A673 (cell line): Measurements from ENCODE around the gene PPP2R5E. TPM values are rescaled to one million over a fixed set of nuclear protein-coding genes. Genes with fewer than 3 reads are reported as not detected.

ENCODE experiments used
- BruUV-seq: library from RNA; stranded (reverse); fragments of 400-500 nt; replicated peaks from 2 replicates; lab custom pipeline; 2021; lab: Mats Ljungman, UMichigan
- CTCF ChIA-PET: fragments of 300-600 bp; sonication (Branson Sonifier 250); formaldehyde crosslinking; loops from one replicate; lab custom pipeline; 2022; ENCODE audit warnings: antibody characterized with exemption; lab: Charles Lee
- POLR2A ChIA-PET: fragments of 300-600 bp; sonication (Branson Sonifier 250); formaldehyde crosslinking; loops from one replicate; lab custom pipeline; 2022; ENCODE audit warnings: antibody characterized with exemption; ENCODE audit not compliant: low non-redundant PET; lab: Charles Lee
- DNase-seq: peaks from one replicate; pipeline ENCODE4 v3.0.0-alpha.2; 2015; ENCODE audit warnings: low spot score
- H3K27ac ChIP-seq: fragments of 200-600 bp; sonication (generic); 2 replicates; pipeline ENCODE4 v1.5.1; 2016; ENCODE audit warnings: mixed run types, low read depth, mild to moderate bottlenecking, mixed read lengths, antibody characterized with exemption, low read length; ENCODE audit not compliant: poor library complexity, severe bottlenecking
- H3K27me3 ChIP-seq: fragments of 200-600 bp; sonication (generic); replicated peaks from 2 replicates; pipeline ENCODE4 v1.6.1; 2017; ENCODE audit warnings: mixed run types, low read depth, mild to moderate bottlenecking, mixed read lengths, antibody characterized with exemption, low read length; ENCODE audit not compliant: insufficient read depth, poor library complexity
- H3K36me3 ChIP-seq: fragments of 200-600 bp; sonication (generic); 2 replicates; pipeline ENCODE4 v1.6.1; 2016; ENCODE audit warnings: mixed run types, mild to moderate bottlenecking, mixed read lengths, antibody characterized with exemption, low read length; ENCODE audit not compliant: insufficient read depth, poor library complexity, severe bottlenecking
- H3K4me1 ChIP-seq: fragments of 200-600 bp; sonication (generic); 2 replicates; pipeline ENCODE4 v1.6.1; 2017; ENCODE audit warnings: mixed run types, mild to moderate bottlenecking, mixed read lengths, antibody characterized with exemption, low read length; ENCODE audit not compliant: insufficient read depth, poor library complexity, severe bottlenecking
- H3K4me3 ChIP-seq: fragments of 200-600 bp; sonication (generic); 2 replicates; pipeline ENCODE4 v1.5.1; 2016; ENCODE audit warnings: low read depth, mixed run types, mild to moderate bottlenecking, mixed read lengths, low read length; ENCODE audit not compliant: poor library complexity, severe bottlenecking
- H3K9me3 ChIP-seq: fragments of 200-600 bp; sonication (generic); 2 replicates; pipeline ENCODE4 v1.6.1; 2016; ENCODE audit warnings: mixed run types, low read depth, mild to moderate bottlenecking, mixed read lengths, antibody characterized with exemption, low read length; ENCODE audit not compliant: poor library complexity, severe bottlenecking
- EZH2 ChIP-seq: fragments of 200-600 bp; sonication (generic); IDR thresholded peaks from 2 replicates; pipeline ENCODE4 v1.6.1; 2017; ENCODE audit warnings: borderline replicate concordance, low read depth, mild to moderate bottlenecking, mixed read lengths, antibody characterized with exemption, low read length; ENCODE audit not compliant: poor library complexity, severe bottlenecking
- intact Hi-C: fragments of 100-400 bp; cut with micrococcal nuclease; formaldehyde crosslinking; loops from one replicate; pipeline ENCODE4 v1.10.0; 2022; ENCODE audit not compliant: unreplicated experiment
- total RNA-seq: library from RNA; stranded (reverse); gene quantifications from 2 replicates; pipeline ENCODE4 v1.2.3, GENCODE V29; 2021
- TF ChIP-seq, protein P1 (sequence below): fragments of 300-800, 200-600 bp; sonication (generic); conservative IDR thresholded peaks from 2 replicates; pipeline ENCODE4 v1.5.1; 2017; ENCODE audit warnings: low read depth, mild to moderate bottlenecking, antibody characterized with exemption, low read length, moderate library complexity, mixed read lengths

PPP2R5E gene
- total RNA-seq, 1 experiment from 2014 or later: 66.0 TPM

DNA sequence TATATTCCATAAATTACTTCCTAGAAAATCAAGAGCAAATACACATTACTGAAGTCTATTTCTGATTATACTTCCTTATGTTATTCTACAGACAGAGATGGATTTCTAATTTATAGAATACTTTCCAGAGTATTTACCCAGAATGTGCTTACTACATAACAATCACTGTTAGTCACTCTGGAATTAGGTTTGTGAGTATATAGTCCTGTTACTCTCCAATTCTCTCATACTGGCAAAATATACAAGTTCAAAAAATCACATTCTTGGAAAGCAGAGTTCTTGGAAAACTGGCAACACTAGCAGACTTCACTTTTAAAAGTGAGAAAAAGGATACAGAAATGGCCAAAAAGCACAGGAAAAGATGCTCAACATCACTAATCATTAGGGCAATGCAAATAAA, 7.3 kb downstream of the PPP2R5E start:
- Histone ChIP-seq H3K27ac (no peak overlapping the region), H3K36me3 (peaks cover 38% of the 10 kb centered on the region), H3K4me3 (no peak overlapping the region), H3K9me3 (no peaks in the 10 kb centered on the region), H3K4me1 (no peaks in the 10 kb centered on the region), H3K27me3 (no peaks in the 10 kb centered on the region)
- TF ChIP-seq, protein P1, sequence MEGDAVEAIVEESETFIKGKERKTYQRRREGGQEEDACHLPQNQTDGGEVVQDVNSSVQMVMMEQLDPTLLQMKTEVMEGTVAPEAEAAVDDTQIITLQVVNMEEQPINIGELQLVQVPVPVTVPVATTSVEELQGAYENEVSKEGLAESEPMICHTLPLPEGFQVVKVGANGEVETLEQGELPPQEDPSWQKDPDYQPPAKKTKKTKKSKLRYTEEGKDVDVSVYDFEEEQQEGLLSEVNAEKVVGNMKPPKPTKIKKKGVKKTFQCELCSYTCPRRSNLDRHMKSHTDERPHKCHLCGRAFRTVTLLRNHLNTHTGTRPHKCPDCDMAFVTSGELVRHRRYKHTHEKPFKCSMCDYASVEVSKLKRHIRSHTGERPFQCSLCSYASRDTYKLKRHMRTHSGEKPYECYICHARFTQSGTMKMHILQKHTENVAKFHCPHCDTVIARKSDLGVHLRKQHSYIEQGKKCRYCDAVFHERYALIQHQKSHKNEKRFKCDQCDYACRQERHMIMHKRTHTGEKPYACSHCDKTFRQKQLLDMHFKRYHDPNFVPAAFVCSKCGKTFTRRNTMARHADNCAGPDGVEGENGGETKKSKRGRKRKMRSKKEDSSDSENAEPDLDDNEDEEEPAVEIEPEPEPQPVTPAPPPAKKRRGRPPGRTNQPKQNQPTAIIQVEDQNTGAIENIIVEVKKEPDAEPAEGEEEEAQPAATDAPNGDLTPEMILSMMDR: no peak
- TF ChIP-seq EZH2: no peak
- intact Hi-C loops: no loop called here
- ChIA-PET CTCF (no interaction called here), POLR2A (no interaction called here)
- no TSS peak for BruUV-seq
- DNase-seq: no peak

DNA sequence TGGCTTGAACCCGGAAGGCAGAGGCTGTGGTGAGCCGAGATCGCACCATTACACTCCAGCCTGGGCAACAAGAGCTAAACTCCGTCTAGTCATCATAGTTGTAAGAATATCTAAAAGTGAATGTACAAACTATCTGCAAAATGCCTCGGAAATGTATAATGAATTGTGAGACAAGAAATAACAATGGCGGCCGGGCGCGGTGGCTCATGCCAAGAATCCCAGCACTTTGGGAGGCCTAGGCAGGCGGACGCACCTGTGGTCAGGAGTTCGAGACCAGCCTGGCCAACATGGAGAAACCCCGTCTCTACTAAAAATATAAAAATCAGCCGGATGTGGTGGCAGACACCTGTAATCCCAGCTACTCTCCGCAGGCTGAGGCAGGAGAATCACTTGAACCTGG, 9.7 kb downstream of the PPP2R5E start:
- H3K27me3 ChIP-seq: no peaks in the 10 kb centered on the region

GRCh38 chr14:63524537-63525155, 18.5 kb downstream of the PPP2R5E start:
- no peak for DNase-seq
- TF ChIP-seq, protein P1: no peak
- no peak for TF ChIP-seq EZH2
- no TSS peak for BruUV-seq
- H3K27ac ChIP-seq: no peak overlapping the region
- peaks cover 5% of the 10 kb centered on the region for H3K36me3 ChIP-seq
- CTCF ChIA-PET: interaction anchor here (0.5 kb wide), 1 partner anchor 1357 kb away, joined by 3 read pairs; no protein-coding TSS in a partner anchor
- peaks cover 11% of the 10 kb centered on the region for H3K4me1 ChIP-seq
- H3K9me3 ChIP-seq: no peaks in the 10 kb centered on the region
- no peak overlapping the region for H3K4me3 ChIP-seq
- no peaks in the 10 kb centered on the region for H3K27me3 ChIP-seq
- POLR2A ChIA-PET: no interaction called here
- intact Hi-C loops: no loop called here

More for the DNA sequence above, 9.7 kb downstream of the PPP2R5E start:
- no peak for TF ChIP-seq EZH2
- TF ChIP-seq, protein P1: no peak
- Histone ChIP-seq H3K27ac (no peak overlapping the region), H3K4me3 (no peak overlapping the region), H3K9me3 (no peaks in the 10 kb centered on the region), H3K4me1 (no peaks in the 10 kb centered on the region), H3K36me3 (peaks cover 25% of the 10 kb centered on the region)
- ChIA-PET POLR2A (no interaction called here), CTCF (no interaction called here)
- intact Hi-C loops: no loop called here
- DNase-seq: no peak
- BruUV-seq: no TSS peak
